Right renal cortex interstitium (tissue), 3 donors: ENCODE measurements around the gene PRRC2B. TPM values are rescaled to one million over a fixed set of nuclear protein-coding genes. Genes with fewer than 3 reads are reported as not detected.
A peak's percentile ranks its signal among the peaks of the same experiment; 100 is the strongest.
"Not testable (repeated sequence)": the region's sequence is repeated elsewhere in the genome, so short reads cannot be mapped to it uniquely, and the experiment has no call there.

Experiments
- DNase-seq, 3 donors: peaks; one replicate each; pipeline ENCODE4 v3.0.0-alpha.2; 2013; ENCODE audit warnings: low read depth in 3 of 3, low spot score in 2 of 3
- polyA plus RNA-seq, 3 donors: library from polyadenylated mRNA; unstranded; fragments of 120-200 nt; gene quantifications; one replicate each; pipeline ENCODE4 v1.2.1, GENCODE V29; 2013; ENCODE audit not compliant: insufficient read length in 3 of 3

PRRC2B gene
- polyA plus RNA-seq, result 100 to 1,000 TPM; 153 to 162 (median 161) TPM

- DNase-seq, result peak in 1 of 3 donors; percentile 83
Observed at GRCh38 chr9:131393622-131394463, at the start of gene PRRC2B. PRRC2B (plus strand) TSS chr9:131394086; CDS start chr9:131430145, 36,059 bp downstream.

DNA sequence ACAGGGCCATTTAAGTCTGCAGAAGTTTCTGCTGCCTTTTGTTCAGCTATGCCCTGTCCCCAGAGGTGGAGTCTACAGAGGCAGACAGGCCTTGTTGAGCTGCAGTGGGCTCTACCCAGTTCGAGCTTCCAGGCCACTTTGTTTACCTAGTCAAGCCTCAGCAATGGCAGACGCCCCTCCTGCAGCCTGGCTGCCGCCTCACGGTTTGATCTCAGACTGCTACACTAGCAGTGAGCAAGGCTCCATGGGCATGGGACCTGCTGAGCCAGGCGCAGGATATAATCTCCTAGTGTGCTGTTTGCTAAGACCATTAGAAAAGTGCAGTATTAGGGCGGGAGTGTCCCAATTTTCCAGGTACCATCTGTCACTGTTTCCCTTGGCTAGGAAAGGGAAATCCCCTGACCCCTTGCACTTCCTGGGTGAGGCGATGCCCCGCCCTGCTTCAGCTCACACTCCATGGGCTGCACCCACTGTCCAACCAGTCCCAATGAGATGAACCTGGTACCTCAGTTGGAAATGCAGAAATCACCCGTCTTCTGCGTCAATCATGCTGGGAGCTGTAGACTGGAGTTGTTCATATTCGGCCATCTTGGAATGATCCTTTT is 48.9 kb upstream of the PRRC2B start:
- DNase-seq, result not testable (repeated sequence)

- no peak for DNase-seq
Observed at GRCh38 chr9:131346559-131346958, 47.3 kb upstream of the PRRC2B start.

DNA sequence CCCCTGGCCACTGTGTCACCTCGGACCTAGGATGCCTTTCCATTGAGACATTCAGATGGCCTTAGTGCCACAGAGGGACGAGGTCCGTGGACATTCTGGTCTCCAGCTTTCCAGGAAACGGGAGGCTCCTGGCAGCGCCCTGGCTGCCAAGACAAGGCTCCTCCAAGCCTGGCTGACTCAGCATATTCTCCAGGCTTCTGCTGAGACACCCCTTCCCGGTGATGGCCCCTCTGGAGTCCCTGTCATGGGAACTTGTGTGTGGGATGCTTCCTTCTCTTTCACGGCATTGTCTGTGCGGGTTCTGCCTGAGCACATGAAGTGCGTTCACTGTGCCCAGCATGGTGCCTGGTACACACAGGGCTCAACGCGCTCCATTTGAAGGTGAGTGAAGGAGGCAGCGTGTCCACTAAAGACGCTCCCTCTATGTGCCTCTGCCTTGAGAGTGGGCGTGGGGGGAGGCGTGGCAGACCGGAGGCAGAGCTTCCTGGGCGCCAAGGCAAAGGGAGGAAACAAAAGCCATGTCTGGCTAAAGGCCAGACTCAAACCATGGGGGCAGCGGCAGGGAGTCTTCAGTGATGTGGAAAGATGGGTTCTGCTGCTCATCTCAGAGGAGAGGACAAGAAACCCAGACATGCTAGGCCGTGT is 46.4 kb upstream of the PRRC2B start:
- DNase-seq, result no peak

DNA sequence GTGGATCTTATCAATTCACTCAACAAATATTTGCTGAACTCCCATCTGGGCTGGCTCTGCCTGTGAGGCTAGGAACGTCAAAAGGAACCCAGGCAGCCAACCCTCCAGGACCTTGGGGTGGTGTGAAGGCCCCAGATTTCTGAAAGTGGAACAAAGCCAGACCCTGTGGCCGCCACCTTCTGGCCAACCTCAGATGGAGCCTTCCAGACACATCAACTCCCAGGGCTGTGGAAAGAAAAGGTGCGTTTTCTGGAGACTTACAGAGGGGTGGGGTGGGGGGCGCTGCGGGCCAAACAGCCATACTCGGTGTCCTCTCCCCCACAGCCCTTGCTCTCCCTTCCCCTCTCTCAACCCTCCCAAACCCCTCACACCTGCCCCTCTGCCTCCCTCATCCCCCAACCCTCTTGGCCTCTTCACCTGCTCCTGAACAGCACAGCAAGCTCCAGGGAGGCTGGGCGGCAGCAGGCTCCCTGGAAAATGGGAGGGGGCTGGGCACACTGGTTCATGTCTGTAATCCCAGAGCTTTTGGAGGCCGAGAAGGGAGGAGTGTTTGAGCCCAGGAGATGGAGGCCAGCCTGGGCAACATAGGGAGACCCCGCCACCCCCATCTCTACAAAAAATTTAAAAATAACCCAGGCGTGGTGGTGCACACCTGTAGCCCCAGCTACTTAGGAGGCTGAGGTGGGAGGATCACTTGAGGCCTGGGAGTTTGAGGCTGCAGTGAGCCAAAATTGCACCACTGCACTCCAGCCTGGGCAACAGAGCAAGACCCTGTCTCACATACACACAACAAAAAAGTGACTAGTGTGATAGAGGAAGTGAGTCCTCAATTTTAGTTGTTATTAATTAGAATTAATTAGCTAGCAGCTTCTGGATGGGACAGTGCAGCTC is 45.0 kb upstream of the PRRC2B start:
- no peak for DNase-seq

DNA sequence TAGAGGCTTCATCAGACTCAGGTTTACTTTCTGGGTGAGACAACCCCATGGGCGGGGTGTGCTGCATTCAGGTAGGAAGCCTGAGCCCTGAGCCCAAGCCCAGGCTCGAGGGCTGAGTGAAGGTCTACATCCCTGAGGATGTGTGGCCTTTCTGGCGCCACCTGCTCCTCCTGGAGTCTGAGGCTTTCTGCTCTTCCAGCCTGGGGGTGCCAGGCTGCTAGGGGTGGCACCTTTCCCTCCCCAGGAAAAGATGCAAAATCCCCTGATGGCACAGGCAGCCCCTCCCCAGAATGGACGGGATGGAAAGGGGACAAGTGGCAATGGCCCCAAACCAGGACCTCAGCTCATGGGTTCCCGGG is 44.4 kb upstream of the PRRC2B start:
- no peak for DNase-seq

DNA sequence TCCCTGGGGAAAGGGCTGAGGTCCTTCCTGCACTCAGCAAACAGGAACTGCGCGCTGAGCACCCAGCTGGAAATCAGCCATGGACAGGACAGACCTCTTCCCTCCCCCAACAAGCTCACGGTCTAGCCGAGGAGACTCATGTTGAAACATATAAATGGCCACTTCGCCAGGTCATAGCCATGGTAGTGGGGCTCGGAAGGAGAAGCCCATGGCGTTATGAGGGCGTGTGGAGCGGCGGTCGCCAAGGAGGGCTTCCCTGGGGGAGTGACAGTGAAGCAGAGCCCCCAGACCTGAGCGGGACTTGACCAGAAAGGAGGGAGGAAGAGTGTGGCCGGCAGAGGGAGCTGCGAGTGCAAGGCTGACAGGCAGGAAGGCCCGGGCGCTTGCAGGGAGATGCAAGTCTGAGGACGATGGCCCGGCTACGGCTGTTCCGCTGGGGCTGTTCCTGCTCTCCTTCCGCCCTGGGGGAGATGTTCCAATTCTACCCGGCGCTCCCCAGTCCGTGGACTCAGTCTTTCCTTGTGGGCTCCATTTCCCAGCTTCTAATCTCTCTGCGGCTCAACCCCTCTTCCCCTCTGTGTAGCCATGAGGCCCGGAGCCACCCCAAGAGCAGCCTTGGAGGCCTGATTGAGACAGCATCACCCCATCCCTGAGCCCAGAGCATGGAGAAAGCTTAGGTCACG is 43.9 kb upstream of the PRRC2B start:
- DNase-seq, result peak in 1 of 3 donors; percentile 59

- DNase-seq, result not testable (repeated sequence)
Observed at GRCh38 chr9:131356479-131356878, 37.4 kb upstream of the PRRC2B start.

DNA sequence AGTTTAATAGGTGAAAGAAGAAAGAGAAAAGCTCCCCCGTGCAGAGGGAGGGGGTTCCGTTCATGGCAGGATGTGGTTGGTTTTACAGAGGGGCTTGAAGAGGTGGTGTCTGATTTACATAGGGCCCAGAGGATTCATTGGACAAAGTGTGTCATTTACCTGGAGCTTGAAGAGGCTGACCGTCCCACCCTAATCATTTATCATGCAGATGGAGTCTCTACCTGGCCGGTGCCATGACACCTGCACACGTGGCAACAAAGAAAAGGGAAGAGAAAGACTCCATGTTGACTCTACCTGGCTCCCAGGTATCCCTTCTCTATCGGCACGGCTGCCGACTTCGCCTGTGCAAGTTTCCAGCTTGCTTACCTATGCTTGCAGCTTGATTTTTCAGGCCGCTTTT is 35.3 kb upstream of the PRRC2B start:
- DNase-seq, result no peak

- no peak for DNase-seq
Observed at GRCh38 chr9:131361202-131361833, 32.6 kb upstream of the PRRC2B start.

DNA sequence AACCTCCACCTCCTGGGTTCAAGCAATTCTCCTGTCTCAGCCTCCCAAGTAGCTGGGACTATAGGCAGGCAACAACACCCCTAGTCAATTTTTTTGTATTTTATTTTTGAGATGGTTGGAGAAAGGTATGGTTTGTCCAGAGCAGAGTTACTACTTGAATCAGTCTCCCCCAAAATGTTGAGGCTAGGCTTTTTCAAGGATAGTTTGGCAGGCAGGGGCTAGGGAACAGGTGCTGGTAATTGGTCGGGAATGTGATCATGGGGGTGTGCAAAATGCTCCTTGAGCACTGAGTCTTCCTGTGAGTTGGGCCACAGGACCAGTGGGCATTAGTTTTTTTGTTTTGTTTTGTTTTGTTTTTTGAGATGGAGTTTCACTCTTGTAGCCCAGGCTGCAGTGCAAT is 28.3 kb upstream of the PRRC2B start:
- no peak for DNase-seq

DNA sequence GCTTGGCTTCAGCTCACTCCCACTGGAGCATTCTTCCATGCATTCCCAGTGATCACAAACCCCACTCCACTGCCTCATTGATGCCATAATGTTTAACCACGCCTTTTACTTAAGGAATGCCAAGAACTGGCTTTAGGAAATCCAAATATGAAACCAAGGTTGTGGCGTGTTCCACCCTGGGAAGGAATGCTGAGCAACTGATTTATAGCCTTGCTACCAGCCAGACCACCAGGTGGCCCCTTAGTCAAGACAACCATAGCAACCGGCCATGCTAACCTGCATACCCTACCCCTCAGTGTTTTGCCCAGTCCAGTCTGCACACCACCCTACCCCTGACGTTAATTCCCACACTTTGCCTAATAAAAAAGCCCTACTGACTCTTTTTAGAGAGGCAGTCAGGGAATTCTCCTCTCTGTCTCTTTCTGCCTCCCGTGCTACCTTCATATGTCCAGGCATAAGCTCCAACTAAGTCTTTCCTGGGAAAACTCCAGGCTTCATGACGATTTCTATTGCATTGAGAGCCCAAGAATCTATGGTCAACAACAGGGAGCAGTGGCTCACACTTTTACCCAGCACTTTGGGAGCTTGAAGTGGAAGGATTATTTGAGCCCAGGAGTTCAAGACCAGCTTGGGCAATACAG is 27.0 kb upstream of the PRRC2B start:
- peak in 1 of 3 donors; percentile 33 for DNase-seq

GRCh38 chr9:131367450-131367849 is 26.4 kb upstream of the PRRC2B start:
- DNase-seq, result no peak

DNA sequence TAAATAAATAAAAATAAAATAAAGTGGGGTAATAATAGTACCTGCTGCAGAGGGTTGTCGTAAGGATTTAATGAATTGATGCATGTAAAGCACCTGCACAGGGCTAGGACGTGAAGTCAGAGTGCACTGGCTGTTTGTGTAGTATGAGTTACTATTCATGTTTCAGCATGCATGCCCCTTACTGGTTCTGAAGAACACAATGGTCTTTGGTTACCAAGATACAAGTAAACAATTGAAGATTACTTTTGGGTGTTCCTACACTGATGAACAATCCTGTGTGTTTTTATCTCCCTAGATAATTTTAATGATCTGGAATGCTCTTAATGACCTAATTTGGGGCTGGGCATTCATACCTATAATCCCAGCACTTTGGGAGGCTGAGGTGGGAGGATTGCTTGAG is 23.2 kb upstream of the PRRC2B start:
- no peak for DNase-seq

DNA sequence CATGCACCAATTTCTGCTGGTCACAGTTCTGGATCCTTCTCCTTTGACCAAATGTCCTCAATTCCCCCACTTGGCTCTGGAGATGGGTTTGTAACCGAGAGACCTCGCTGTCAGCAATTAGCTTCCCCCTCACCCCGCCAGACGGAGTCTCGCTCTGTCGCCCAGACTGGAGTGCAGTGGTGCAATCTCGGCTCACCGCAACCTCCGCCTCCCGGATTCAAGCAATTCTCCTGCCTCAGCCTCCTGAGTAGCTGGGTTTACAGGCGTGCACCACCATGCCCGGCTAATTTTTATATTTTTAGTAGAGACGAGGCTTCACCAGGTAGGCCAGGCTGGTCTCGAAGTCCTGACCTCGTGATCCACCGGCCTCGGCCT is 21.3 kb upstream of the PRRC2B start:
- DNase-seq, result not testable (repeated sequence)

- DNase-seq, result not testable (repeated sequence)
Observed at GRCh38 chr9:131374638-131375037, 19.2 kb upstream of the PRRC2B start.

DNA sequence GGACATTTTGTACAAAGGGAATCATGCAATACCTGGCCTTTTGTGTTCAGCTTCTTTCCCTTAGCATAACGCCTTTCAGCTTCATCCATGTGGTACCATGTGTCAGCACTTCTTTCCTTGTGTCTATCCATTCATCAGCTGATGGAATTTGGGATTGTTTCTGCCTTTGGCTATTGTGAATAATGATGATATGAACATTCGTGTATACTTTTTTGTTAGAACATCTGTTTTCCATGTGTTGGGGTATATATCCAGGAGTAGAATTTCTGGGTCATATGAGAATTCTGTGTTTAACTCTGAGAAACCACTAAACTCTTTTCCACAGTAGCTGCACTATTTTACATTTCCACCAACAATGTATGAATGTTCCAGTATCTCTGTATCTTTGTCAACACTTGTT is 14.8 kb upstream of the PRRC2B start:
- DNase-seq, result no peak

GRCh38 chr9:131382850-131383729 is 10.8 kb upstream of the PRRC2B start:
- no peak for DNase-seq
